GM20431 (cell line): ENCODE data around the gene CCDC184.

Experiments used
- in situ Hi-C: fragments of 300-500 bp; cut with MseI, MboI; formaldehyde crosslinking; loops from one replicate; pipeline ENCODE4 v1.15.0; 2020; ENCODE audit warnings: low sequenced_read_pairs; ENCODE audit not compliant: unreplicated experiment

CCDC184 gene

DNA sequence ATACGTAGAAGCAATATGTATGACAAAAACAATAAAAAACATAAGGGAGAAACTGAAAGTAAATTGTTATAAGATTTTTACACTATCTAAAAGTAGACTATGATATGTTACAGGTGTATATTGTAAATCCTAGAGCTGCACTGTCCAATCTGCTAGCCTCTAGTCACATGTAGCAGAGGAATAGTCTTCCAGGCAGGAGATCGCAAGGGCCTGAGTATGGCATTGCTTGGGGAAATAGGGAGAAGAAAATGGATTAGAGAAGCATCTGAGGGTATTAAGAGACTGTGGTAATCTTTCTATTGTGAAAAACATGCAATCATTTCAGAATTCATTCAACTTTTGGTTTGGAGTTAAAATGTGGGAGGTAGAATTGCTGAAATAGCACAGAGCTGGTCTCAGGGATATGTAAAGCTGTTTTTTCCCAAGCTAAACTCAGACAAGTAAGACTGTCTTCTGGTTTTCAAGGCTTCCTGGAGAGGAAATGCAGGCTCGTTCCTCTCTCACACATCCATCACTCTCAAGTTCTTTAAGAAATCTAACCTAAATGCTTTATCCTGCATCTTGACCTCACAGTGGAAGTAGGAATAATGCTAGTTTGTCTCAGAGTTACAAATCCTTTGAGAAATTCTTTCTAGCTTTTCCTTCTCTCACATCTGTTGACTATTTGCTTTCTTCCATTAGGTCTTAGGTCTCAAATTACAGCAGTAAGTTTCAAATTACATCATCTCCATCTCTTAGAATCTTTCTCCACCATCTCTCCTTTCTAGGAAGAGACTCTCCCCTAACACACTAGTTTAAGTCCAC is 7.6 kb upstream of the CCDC184 start:
- in situ Hi-C loops: no loop called here

DNA sequence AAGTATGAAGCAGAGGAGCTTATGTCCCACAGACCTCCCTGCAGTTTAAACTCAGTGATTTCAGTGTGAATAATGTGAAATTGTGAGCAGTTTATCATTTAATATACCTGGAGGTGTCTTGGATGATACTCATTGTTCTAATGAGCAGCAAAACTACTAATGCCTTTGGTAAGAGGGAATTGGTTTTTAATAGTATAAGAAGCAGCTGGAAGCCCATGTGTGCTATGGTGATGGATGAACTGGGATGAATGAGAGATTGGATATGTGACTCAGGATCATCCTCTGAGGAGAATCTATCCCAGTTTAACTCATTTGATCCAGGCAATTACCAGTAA is 7.1 kb upstream of the CCDC184 start:
- in situ Hi-C loops: no loop called here

DNA sequence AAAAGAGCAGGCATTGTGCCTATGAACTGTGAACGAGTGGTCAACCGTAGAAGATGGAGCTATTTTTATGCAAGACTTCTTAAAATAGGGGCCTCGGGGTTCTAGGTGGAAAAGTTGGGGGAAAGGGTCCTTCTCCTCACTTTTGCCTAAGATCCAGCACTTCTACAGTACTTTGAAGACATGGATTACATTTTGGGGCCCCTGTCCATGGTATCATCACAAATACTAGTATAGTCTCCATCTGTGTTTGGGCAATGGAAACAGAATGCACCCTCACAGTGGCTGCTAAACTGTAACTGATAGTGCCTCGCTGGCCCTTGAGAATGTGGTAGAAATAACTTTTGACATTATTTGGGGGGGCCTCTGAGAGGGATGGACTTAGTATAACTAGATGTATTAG is 5.5 kb upstream of the CCDC184 start:
- in situ Hi-C loops: no loop called here

DNA sequence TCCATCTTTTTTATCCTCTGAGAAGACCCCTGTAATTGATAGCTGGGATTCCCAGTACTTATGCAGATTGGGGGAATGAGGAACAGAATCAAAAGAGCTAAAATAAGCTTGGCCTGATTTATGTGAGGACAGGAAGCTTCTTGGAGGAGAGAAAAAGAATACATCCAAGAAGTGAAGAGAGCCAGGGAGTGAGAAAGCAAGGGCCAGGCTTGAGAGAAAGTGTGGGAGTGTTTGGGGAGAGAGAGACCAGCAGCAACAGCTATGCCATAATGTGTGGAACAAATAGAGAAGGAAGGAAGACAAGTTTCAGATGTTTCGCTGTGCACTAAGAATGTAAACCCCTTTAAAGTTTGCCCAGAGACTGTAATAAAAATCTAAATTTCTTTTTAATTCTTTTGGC is 4.0 kb upstream of the CCDC184 start:
- in situ Hi-C loops: no loop called here

DNA sequence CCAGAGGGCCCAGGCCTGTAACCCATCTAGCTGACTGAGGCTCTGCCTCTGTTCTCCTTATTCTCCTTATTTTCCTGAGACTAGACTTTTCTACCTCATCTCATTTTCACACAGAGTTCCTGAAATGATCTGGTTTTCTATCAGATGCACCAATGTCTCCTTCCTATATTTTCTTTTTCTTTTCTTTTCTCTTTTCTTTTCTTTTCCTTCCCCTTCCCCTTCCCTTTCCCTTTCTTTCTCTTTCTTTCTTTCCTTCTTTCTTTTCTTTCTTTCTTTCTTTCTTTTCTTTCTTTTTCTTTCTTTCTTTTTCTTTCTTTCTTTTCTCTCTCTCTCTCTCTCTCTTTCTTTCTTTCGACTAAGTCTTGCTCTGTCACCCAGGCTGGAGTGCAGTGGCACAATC is 3.0 kb upstream of the CCDC184 start:
- in situ Hi-C loops: no loop called here

DNA sequence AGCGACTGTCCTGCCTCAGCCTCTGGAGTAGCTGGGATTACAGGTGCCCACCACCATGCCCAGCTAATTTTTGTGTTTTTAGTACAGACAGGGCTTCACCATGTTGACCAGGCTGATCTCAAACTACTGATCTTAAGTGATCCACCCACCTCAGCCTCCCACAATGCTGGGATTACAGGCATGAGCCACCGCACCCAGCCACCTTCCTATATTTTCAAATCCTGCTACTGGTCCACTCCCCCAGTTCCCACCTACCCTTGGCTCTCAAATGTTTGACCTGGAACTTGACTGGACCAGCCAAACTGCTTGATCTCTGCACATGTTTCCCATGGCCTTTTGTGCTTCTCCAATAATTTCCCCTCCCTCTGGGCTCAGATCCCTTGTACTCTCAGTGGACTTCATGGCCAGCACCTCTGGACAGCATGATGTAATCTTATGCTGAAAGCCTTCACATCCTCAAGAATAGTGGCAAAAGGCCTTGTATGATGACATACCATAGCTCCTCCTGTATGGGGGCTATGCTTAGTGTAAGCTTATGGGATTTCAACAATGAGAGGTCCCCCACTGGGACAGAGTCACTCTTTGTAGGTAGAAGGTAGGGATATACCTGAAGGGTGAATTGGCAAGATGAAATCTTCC is 2.5 kb upstream of the CCDC184 start:
- in situ Hi-C loops: no loop called here

DNA sequence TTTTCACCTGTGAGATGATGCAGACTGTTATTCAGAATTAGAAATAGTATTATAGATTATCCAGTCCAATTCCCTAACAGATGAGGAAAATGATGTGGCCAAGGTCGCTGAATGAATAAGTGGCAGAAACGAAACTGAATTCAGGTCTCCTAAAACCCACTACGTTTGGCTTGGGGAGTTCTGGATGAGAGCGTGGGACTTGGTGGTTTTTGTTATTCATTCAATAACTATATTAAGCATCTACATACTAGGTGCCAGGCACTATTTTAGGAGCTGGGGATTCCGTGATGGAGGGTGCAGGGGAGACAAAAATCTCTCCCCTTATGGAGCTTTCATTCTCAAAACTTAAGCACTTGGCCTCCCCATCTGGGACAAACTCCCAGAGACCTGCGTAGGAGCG is 813 bp upstream of the CCDC184 start:
- in situ Hi-C loops: no loop called here

DNA sequence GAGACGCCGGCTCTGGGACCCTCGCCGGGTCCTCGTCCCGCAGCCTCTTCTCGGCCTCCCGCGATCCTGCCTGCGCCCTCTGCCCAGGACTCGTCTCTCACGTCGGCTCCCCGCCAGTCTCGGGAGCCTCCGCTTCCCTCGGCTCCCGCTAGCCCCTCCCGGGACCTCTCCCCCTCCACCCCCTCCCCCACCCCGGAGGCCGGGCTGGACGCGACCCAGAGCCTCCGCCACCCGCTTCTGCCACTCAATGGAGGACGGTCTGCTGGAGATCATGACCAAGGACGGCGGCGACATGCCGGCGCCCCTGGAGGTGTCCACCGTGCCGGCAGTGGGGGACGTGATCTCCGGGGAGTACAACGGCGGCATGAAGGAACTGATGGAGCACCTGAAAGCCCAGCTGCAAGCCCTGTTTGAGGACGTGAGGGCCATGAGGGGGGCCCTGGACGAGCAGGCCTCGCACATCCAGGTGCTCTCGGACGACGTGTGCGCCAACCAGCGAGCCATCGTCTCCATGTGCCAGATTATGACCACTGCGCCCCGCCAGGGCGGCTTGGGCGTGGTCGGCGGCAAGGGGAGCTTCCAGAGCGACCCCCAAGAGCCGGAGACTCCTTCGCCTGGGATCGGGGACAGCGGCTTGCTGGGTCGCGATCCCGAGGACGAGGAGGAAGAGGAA is 568 bp downstream of the CCDC184 start:
- in situ Hi-C loops: no loop called here

DNA sequence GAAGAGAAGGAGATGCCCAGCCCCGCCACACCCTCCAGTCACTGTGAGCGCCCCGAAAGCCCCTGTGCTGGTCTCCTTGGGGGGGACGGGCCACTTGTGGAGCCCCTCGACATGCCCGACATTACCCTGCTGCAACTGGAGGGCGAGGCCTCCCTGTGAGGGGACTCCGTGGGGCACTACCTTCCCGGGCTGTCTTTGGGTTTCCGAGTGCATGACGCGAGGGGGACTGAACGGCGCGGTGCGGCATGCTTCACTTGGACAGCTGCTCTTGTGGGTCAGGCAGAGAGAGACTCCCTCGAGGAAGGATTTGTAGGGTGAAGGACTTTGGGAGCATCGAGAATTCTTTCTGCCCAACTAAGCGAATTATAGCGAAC is 1.1 kb downstream of the CCDC184 start:
- in situ Hi-C loops: no loop called here

DNA sequence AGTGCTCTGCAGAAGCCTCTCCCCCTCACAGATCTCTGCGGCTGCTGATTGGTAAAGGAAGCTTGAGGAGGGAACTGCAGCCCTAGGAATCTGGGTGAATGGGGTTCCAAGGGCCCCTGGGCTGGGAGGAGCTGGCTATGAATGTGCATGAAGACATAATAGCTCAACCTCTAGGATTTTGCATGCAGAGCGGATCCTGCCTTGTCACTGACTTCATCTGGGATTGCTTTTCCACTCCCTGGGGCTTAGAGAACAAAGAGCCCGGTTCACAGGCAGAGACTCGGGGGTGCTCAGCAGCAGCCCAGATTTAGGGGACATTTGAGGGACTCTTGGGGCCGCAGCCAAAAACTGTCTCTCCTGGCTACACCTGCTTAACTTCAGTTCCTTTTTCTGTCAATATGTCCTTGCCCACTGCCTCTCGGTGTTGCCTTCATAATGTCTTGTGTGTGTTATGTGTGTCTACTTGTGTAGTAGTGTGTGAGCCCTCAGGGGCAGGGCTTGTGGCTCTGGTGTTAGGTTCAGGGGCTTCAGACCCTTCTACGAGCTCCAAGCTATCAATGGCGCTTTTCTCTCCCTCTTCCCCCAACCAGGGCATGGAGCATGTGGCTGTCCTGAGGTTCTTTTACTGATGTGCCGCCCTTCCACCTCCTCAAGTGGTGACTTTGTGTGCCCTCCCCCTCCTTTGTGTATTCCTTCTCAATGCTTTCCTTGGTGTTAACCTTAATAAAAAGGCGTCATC is 1.9 kb downstream of the CCDC184 start:
- in situ Hi-C loops: no loop called here

DNA sequence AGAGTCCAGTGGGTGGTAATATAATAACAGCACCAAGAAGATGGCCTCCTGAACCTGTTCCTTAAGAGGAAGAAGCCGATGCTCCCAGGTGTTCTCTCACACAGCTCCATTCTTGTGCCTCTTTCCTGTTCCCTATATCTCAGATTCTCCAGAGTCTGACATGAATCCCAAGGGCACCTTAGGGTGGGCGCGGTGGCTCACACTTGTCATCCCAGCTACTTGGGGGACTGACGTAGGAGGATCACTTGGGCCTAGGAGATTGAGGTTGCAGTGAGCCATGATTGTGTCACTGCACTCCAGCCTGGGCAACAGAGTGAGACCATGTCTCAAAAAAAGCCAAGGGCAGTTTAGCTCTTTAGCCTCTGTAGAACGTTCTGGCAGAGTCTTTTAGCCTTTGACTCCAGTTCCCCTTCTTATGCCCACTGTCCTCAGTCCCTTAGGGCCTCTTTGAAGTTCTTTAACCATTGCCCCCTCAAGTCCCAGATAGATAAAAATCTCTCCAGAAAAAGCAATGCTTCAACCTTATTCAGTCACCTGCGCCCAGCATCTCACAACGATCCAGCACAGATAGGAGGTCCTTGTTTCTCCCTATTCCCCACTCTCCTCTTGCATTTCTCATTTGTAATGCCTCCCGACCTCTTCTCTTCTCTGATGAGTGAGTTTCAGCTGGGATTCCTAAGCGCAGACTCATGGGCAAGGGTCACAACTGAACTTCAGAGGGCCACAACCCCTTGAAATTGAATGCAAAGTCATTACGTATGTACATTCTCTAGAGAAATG is 4.7 kb downstream of the CCDC184 start:
- in situ Hi-C loops: no loop called here

DNA sequence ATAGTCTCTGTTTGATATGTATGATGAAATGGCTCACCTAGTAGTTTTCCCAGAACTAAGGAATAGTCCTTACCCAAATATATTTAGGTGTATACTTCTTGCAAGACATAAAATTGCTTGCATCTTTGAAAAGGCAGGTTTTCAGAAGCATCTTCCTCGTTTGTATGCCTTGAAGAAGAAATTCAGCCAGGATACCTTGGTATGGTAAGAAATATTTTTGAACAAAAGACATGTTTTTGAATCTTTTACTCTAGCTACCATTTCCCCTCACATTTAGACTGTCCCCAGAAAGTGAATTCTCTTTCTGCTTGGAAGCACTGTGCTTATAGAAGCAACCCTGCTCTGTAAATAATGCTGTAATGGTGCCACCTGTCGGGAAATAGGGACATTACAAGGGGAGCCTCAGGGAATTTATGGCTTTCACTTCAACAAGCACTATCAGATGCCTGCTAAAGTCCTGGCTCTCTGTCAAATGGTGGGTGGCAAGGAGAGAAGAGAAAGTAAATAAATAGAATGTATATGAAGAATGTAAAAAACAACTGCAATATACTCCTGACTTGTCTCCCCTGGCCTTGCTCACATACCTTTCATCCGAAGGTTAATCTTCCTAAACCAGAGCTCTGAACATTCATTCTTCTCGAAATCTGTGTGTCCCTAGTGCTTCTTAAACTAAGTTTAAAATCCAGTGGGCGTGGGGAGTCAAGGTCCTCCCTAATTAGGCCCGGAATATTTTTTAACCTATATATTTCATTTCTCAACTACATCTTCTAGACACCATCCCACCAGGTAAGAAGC is 6.1 kb downstream of the CCDC184 start:
- in situ Hi-C loops: no loop called here

DNA sequence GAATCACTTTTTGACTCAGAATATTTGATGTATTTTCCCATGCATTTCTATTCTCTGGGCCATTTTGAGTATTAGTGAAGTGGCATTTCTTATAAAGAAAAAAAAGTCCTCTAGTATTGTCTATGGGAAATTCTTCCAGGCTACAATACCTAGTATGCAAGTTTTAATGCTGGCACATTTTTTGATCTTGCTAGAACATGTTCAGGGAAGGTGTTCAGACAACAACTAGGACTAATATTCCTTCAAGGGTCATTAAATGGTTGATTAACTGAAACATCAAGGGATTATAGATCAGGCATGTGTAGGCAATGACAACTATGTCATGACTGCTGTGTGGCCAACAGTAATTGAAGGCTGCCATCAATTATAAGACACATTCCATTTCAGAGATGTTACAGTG is 7.7 kb downstream of the CCDC184 start:
- in situ Hi-C loops: no loop called here

DNA sequence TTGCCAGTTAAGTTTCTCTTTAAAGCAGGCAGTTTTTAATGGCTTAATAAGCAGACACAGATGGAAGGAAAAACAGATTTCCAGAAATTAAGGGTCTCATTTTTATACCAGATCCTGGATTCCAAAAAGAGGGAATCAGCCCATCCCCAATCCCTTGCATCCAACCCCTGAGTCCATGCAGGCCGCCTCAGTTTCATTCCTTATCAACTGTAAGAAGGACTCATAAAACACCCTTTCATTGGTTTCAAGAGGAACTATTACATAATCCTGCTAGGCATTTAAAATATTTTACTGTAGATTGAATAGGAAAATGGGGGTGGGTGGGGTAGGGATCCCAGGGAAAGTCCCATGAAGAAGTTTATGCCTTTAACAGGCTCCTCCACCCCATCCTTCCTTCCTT is 9.4 kb downstream of the CCDC184 start:
- in situ Hi-C loops: no loop called here

DNA sequence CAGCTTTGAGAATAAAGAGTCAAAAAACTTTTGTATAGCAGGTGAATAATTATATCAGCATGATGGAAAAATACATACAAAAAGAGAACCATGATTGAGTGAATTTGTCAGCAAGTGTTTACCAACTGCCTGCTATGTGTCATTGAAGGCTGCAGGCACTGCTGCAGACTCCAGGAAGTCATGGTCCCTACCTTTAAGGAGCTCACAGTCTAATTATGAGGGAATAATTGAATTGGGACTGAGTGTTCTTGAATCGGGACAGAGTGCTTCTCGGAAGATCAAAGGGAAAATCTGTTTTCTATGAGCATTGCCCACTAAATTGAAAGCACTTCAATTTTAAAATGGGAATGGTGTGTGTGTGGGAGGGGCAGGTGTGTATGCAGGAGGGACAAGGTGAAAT is 10.2 kb downstream of the CCDC184 start:
- in situ Hi-C loops: no loop called here

DNA sequence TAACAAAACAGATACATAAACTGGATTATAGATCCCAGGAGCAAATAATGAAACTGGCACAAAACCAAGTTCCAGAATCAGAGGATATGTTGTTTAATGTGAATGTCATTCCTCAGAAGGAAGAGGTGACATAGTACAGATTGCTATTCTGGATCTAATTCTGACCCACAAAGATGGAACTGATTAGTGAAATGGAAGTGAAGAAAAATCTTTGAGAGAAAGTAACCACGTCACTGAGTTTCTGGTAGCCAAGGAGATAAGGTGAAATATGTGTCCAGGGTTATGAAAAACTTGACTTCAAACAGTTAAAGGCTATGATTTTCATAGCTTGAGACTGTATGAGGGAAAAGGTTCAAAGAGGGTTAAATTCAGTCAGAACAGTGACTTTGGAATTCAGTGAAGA is 11.4 kb downstream of the CCDC184 start:
- in situ Hi-C loops: no loop called here

DNA sequence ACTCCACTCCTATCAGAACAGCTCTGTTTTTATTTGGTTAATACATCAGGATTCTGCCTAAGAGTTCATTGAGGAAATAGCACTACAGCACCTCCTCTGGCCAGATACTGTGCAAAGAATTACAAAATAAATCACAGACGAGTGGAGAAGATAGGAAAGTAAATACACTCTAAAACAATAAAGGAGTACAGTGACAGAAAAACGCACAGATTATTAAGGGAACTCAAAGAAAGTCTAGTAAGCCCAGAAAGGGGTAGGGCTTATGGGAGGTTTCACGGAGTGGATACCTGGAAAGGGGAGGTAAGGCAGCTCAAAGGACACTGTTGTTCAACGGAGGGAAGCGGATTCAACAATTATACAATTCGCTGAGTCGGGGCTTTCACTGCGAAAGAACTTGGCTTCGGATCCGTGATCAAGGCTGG is 14.1 kb downstream of the CCDC184 start:
- in situ Hi-C loops: no loop called here

DNA sequence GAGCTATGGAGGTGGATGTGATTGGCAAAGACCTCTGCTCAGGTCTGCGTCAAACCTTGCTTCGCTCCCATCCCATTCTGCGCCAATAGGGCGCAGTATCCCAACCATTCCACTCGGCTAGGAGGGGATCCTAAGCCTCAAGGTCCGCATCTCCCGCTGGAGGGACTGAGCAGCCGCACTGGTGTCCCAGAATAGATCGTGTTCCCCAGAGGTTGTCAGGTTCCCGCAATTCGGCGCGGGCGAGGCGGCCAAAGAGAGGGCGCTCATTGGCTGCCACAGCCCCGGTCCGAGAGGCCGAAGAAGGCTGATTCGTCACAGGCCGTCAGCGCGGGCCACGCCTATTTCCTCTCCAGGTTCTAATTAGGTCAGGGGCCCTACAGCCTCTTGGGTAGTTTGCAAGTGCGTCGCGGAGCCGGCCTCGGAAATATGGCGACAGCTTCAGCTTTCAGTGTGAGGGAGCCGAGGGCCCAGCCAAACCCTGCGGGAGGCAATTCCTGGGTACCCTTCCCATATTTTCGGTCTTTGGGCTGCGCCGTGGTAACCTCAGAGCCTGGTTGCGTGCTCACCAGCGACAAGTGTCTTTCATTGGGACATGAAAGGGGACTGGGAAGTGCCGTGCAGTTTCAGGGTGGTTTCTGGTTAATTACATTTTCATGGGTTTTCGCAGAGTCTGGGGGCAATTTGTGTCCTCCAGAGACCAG is 14.7 kb downstream of the CCDC184 start:
- in situ Hi-C loops: no loop called here

DNA sequence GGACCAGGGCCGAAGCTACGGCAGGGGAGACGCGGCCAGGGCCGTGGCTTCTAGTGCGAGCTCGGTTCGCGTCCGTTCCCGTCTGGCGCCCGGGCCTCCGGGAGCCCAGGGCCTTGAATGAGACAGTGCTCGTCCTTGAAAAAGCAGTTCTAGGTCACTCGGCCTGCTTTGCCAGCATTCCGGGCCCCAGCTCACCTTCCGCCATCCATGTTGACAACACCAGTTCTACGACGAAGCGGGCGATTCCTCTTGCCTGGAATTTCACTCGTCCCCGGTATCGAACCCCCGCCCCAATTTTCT is 15.2 kb downstream of the CCDC184 start:
- in situ Hi-C loops: no loop called here
